ENCODE measurements around the gene FSTL5. TPM values are rescaled to one million over a fixed set of nuclear protein-coding genes. Genes with fewer than 3 reads are reported as not detected.

The FSTL5 gene
- total RNA-seq, 1 experiment from 2014 or later = 0.55 TPM

DNA sequence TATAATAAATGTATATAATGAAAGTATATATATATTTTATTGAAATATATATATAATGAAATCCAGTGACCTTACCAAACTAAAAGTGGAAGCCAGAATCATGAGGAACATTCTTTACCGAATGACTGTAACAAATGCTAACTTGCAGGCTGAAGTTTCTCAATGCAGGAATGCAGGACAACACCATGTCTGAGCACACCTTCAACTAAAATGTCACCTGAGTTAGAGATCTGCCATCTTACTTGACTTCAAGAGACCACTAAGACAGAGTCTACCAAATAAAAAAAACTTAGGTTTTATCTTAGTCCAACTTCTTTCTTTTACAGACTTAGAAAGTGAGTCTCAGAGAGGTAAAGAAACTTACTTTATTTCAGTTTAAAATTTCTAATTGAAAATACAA is 176.2 kb downstream of the FSTL5 start:
- POLR2A ChIA-PET = no interaction called here
- Mint-ChIP-seq H3K27ac (no peak overlapping the region), H3K9me3 (no peaks in the 10 kb centered on the region), H3K27me3 (ENCODE audit: low read depth) (no peaks in the 10 kb centered on the region), H3K4me3 (no peak overlapping the region), H3K4me1 (peaks cover 35% of the 10 kb centered on the region), H3K36me3 (no peaks in the 10 kb centered on the region)
- no peak for TF ChIP-seq NFATC4 (CRISPR knock-in tag; IDR thresholded peaks at IDR 0.05)
- TF ChIP-seq HMGA2 (CRISPR knock-in tag; IDR thresholded peaks at IDR 0.05) = no peak; the same call in 1 of the 2 replicates
- TF ChIP-seq, protein P1, sequence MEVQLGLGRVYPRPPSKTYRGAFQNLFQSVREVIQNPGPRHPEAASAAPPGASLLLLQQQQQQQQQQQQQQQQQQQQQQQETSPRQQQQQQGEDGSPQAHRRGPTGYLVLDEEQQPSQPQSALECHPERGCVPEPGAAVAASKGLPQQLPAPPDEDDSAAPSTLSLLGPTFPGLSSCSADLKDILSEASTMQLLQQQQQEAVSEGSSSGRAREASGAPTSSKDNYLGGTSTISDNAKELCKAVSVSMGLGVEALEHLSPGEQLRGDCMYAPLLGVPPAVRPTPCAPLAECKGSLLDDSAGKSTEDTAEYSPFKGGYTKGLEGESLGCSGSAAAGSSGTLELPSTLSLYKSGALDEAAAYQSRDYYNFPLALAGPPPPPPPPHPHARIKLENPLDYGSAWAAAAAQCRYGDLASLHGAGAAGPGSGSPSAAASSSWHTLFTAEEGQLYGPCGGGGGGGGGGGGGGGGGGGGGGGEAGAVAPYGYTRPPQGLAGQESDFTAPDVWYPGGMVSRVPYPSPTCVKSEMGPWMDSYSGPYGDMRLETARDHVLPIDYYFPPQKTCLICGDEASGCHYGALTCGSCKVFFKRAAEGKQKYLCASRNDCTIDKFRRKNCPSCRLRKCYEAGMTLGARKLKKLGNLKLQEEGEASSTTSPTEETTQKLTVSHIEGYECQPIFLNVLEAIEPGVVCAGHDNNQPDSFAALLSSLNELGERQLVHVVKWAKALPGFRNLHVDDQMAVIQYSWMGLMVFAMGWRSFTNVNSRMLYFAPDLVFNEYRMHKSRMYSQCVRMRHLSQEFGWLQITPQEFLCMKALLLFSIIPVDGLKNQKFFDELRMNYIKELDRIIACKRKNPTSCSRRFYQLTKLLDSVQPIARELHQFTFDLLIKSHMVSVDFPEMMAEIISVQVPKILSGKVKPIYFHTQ (CRISPR knock-in tag; IDR thresholded peaks at IDR 0.05) = no peak
- no peak for TF ChIP-seq ATF1 (CRISPR knock-in tag; IDR thresholded peaks at IDR 0.05)
- TF ChIP-seq, protein P2, sequence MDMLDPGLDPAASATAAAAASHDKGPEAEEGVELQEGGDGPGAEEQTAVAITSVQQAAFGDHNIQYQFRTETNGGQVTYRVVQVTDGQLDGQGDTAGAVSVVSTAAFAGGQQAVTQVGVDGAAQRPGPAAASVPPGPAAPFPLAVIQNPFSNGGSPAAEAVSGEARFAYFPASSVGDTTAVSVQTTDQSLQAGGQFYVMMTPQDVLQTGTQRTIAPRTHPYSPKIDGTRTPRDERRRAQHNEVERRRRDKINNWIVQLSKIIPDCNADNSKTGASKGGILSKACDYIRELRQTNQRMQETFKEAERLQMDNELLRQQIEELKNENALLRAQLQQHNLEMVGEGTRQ (CRISPR knock-in tag; IDR thresholded peaks at IDR 0.05) = no peak
- no peak for TF ChIP-seq ZNF121 (CRISPR knock-in tag; IDR thresholded peaks at IDR 0.05)
- TF ChIP-seq SMAD4 (CRISPR knock-in tag; IDR thresholded peaks at IDR 0.05) = no peak
- no peak for TF ChIP-seq NR2C2 (CRISPR knock-in tag; IDR thresholded peaks at IDR 0.05)
- TF ChIP-seq, protein P3, sequence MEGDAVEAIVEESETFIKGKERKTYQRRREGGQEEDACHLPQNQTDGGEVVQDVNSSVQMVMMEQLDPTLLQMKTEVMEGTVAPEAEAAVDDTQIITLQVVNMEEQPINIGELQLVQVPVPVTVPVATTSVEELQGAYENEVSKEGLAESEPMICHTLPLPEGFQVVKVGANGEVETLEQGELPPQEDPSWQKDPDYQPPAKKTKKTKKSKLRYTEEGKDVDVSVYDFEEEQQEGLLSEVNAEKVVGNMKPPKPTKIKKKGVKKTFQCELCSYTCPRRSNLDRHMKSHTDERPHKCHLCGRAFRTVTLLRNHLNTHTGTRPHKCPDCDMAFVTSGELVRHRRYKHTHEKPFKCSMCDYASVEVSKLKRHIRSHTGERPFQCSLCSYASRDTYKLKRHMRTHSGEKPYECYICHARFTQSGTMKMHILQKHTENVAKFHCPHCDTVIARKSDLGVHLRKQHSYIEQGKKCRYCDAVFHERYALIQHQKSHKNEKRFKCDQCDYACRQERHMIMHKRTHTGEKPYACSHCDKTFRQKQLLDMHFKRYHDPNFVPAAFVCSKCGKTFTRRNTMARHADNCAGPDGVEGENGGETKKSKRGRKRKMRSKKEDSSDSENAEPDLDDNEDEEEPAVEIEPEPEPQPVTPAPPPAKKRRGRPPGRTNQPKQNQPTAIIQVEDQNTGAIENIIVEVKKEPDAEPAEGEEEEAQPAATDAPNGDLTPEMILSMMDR (IDR thresholded peaks at IDR 0.05) = no peak
- TF ChIP-seq, protein P4, sequence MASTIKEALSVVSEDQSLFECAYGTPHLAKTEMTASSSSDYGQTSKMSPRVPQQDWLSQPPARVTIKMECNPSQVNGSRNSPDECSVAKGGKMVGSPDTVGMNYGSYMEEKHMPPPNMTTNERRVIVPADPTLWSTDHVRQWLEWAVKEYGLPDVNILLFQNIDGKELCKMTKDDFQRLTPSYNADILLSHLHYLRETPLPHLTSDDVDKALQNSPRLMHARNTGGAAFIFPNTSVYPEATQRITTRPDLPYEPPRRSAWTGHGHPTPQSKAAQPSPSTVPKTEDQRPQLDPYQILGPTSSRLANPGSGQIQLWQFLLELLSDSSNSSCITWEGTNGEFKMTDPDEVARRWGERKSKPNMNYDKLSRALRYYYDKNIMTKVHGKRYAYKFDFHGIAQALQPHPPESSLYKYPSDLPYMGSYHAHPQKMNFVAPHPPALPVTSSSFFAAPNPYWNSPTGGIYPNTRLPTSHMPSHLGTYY (CRISPR knock-in tag; IDR thresholded peaks at IDR 0.05) = no peak
- TF ChIP-seq, protein P5, sequence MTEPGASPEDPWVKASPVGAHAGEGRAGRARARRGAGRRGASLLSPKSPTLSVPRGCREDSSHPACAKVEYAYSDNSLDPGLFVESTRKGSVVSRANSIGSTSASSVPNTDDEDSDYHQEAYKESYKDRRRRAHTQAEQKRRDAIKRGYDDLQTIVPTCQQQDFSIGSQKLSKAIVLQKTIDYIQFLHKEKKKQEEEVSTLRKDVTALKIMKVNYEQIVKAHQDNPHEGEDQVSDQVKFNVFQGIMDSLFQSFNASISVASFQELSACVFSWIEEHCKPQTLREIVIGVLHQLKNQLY (CRISPR knock-in tag; IDR thresholded peaks at IDR 0.05) = no peak
- ATAC-seq (peak; percentile 51), DNase-seq (ENCODE audit: low spot score) (no peak)
- CTCF ChIA-PET = no interaction called here

DNA sequence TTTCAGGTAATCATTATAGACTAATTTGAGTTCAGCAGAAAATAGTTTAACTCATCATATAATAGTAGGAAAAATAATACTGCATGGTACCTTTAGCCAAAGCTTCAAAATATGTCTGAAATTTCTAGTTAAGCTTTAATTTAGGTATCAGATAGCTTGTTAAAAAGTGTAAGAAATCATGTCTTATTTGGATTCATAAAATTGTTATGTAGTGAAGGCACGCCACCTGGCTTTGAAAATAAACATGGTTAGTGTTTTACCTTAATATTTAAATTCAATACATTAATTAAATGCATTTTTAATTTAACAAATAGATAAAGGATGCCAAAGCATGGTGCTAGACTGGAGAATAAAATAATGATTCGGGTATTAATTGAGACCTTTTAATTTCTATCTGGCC is 211.4 kb downstream of the FSTL5 start:
- Mint-ChIP-seq H3K4me1 (peaks cover 14% of the 10 kb centered on the region), H3K4me3 (no peak overlapping the region), H3K27ac (no peak overlapping the region), H3K27me3 (ENCODE audit: low read depth) (no peaks in the 10 kb centered on the region), H3K9me3 (peaks cover 5% of the 10 kb centered on the region; the same call in 1 of the 2 replicates), H3K36me3 (no peaks in the 10 kb centered on the region)
- POLR2A ChIA-PET = no interaction called here
- CTCF ChIA-PET = interaction anchor here (0.9 to 1.1 kb wide), 2 partner anchors 12 to 217 kb away, joined by 3 read pairs; no protein-coding TSS in a partner anchor
- ATAC-seq (no peak), DNase-seq (ENCODE audit: low spot score) (no peak)
- no peak for TF ChIP-seq NR1H2 (CRISPR knock-in tag; IDR thresholded peaks at IDR 0.05)
- TF ChIP-seq, protein P6, sequence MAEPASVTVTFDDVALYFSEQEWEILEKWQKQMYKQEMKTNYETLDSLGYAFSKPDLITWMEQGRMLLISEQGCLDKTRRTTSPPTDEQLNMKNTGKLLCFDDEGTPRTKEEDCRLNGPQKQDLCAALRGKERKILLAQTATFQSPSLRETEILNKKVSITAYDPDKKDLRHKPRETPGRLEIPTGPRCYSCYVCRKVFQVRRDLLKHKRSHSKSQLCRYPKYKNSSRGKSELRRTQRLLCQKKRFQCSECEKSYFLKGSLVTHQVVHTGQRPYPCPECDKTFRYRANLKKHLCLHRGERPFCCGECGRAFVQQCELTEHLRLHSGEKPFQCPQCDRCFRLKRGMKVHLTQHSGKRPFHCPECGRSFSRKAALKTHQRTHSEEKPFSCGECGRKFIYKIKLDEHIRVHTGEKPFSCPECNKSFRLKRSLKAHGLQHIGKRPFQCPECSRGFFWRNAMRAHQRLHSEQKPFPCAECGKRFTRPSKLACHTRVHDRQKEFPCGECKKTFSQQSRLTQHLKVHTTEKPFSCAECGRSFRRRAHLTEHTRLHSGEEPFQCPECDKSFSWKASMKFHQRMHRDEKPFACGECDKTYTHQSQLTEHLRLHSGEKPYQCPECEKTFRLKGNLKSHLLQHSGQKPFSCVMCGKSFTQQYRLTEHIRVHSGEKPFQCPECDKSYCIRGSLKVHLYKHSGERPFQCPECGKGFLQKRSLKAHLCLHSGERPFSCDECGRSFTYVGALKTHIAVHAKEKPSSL (CRISPR knock-in tag; conservative IDR thresholded peaks at IDR 0.05) = no peak
- no peak for TF ChIP-seq RELA (CRISPR knock-in tag; IDR thresholded peaks at IDR 0.05; ENCODE audit: borderline replicate concordance)
- TF ChIP-seq RORB (CRISPR knock-in tag; IDR thresholded peaks at IDR 0.05) = no peak
- TF ChIP-seq, protein P7, sequence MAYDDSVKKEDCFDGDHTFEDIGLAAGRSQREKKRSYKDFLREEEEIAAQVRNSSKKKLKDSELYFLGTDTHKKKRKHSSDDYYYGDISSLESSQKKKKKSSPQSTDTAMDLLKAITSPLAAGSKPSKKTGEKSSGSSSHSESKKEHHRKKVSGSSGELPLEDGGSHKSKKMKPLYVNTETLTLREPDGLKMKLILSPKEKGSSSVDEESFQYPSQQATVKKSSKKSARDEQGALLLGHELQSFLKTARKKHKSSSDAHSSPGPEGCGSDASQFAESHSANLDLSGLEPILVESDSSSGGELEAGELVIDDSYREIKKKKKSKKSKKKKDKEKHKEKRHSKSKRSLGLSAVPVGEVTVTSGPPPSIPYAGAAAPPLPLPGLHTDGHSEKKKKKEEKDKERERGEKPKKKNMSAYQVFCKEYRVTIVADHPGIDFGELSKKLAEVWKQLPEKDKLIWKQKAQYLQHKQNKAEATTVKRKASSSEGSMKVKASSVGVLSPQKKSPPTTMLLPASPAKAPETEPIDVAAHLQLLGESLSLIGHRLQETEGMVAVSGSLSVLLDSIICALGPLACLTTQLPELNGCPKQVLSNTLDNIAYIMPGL (CRISPR knock-in tag; IDR thresholded peaks at IDR 0.05) = no peak
- no peak for TF ChIP-seq SMAD4 (CRISPR knock-in tag; IDR thresholded peaks at IDR 0.05)
- no peak for TF ChIP-seq ZNF416 (CRISPR knock-in tag; IDR thresholded peaks at IDR 0.05)
- TF ChIP-seq, protein P8, sequence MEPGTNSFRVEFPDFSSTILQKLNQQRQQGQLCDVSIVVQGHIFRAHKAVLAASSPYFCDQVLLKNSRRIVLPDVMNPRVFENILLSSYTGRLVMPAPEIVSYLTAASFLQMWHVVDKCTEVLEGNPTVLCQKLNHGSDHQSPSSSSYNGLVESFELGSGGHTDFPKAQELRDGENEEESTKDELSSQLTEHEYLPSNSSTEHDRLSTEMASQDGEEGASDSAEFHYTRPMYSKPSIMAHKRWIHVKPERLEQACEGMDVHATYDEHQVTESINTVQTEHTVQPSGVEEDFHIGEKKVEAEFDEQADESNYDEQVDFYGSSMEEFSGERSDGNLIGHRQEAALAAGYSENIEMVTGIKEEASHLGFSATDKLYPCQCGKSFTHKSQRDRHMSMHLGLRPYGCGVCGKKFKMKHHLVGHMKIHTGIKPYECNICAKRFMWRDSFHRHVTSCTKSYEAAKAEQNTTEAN (CRISPR knock-in tag; IDR thresholded peaks at IDR 0.05) = no peak
- TF ChIP-seq, protein P9, sequence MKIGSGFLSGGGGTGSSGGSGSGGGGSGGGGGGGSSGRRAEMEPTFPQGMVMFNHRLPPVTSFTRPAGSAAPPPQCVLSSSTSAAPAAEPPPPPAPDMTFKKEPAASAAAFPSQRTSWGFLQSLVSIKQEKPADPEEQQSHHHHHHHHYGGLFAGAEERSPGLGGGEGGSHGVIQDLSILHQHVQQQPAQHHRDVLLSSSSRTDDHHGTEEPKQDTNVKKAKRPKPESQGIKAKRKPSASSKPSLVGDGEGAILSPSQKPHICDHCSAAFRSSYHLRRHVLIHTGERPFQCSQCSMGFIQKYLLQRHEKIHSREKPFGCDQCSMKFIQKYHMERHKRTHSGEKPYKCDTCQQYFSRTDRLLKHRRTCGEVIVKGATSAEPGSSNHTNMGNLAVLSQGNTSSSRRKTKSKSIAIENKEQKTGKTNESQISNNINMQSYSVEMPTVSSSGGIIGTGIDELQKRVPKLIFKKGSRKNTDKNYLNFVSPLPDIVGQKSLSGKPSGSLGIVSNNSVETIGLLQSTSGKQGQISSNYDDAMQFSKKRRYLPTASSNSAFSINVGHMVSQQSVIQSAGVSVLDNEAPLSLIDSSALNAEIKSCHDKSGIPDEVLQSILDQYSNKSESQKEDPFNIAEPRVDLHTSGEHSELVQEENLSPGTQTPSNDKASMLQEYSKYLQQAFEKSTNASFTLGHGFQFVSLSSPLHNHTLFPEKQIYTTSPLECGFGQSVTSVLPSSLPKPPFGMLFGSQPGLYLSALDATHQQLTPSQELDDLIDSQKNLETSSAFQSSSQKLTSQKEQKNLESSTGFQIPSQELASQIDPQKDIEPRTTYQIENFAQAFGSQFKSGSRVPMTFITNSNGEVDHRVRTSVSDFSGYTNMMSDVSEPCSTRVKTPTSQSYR (CRISPR knock-in tag; IDR thresholded peaks at IDR 0.05) = no peak
